ENCODE data around the gene SPEM3. TPM values are rescaled to one million over a fixed set of nuclear protein-coding genes. Genes with fewer than 3 reads are reported as not detected.
A peak's percentile ranks its signal among the peaks of the same experiment; 100 is the strongest.

SPEM3 gene
- total RNA-seq, 2 donors from 2014 or later, result not detected

GRCh38 chr17:7391307-7391706 is 37.4 kb upstream of the SPEM3 start:
- Histone ChIP-seq H3K27ac (no peak overlapping the region), H3K4me1 (no peaks in the 10 kb centered on the region), H3K36me3 (peaks cover 7% of the 10 kb centered on the region), H3K4me3 (no peak overlapping the region), H3K27me3 (no peaks in the 10 kb centered on the region), H3K9me3 (no peaks in the 10 kb centered on the region), H3K9ac (ENCODE audit: low read depth in 2 of 2, low read length in 2 of 2) (no peak overlapping the region)
- no peak for DNase-seq
- intact Hi-C loops (cut with DNase I), result no loop called here
- no peak for TF ChIP-seq CTCF (IDR thresholded peaks at IDR 0.05)

DNA sequence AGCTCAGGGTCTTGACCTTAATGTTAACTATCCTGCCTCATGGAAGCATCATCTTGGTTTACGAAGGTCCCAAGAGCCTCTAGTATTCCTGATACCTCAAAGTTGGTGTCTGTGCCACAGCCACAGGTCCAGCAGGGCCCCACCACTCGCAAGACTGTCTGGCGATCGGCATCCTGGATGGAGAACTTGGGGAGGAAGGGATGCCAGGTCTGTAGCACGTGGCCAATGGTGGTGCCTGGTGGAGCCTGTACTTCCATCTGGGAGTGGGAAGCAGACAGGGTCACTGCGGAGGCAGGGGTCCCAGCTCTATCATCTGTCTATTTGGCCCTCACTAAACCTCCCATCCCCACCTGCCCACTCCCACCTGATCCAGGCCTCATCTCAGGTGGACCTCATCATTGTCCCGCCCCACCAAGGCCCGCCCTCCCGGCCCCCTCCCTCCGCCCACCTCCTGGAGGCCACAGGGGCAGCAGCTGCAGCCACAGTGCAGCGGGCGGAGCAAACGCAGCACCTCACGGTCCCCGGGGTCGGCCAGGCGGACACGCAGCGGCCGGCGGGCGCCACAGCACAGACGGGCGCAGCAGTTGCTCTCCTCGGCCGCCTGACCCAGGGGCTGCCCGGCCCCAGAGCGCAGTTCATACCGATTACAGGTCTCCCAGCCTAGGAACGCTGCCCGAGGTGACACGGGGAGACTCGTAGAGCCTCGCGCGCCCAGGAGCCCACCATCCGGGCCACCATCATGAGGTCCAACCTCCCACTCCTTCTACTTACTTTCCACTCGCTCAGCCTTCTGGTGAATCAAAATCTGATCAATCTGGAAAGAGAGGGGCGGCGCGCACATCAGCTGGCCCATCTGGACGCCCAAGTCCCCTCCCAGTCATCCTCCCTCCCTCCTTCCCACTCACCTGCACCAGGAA is 35.7 kb upstream of the SPEM3 start:
- Histone ChIP-seq H3K9me3 (no peaks in the 10 kb centered on the region), H3K27me3 (no peaks in the 10 kb centered on the region), H3K4me1 (no peaks in the 10 kb centered on the region), H3K4me3 (peak overlapping the region; percentile 60), H3K9ac (ENCODE audit: low read depth in 2 of 2, low read length in 2 of 2) (peak overlapping the region in 1 of 2 donors; percentile 77), H3K36me3 (peaks cover 7% of the 10 kb centered on the region), H3K27ac (no peak overlapping the region)
- intact Hi-C loops (cut with DNase I), result no loop called here
- no peak for DNase-seq
- no peak for TF ChIP-seq CTCF (IDR thresholded peaks at IDR 0.05)

DNA sequence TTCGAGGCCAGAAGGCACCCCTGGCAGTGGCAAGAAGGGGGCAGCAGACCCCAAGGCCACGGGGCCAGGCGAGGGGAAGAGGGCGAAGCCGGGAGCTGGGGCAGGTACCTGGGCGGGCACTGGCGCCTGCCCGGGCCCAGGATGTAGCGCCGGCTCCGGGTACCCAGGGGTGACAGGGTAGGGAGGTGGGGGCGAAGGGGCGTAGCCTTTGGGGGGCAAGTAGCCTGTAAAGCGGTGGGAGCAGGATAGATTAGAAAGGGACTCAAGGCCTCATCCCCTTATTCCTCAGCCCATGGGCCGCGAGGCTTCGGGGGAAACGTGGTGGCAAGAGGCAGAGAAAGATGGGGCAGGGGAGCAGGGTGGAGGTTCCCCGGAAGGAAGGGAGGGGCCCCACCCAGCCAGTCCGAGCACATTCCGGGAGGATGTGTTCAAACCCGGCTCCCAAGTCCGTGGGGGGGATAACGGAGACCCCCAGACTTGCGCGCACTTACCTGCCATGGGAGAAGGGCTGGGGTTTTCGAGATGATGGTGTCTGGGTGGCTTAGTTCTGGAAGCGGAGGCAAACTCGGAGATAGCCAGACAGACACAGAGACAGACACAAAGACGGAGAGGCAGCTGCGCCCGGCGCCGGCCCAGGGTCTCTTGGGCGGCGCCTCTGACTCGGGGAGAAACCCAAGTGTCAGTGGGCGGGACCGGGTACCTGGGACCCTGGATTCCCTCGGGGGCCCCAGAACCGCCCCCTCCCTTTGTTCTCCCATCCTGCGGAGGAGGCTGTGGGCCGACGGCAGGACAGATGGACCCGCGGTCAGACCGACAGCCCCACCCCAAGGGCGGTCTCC is 34.8 kb upstream of the SPEM3 start:
- peaks cover 6% of the 10 kb centered on the region for H3K36me3 ChIP-seq
- peak overlapping the region; percentile 97 for H3K27ac ChIP-seq
- H3K4me3 ChIP-seq, result peak overlapping the region; percentile 60
- no peaks in the 10 kb centered on the region for H3K4me1 ChIP-seq
- no peak for TF ChIP-seq CTCF (IDR thresholded peaks at IDR 0.05)
- intact Hi-C loops (cut with DNase I), result no loop called here
- peak overlapping the region; percentile 73 to 77 for H3K9ac ChIP-seq (ENCODE audit: low read depth in 2 of 2, low read length in 2 of 2)
- DNase-seq, result peak; percentile 43
- no peaks in the 10 kb centered on the region for H3K9me3 ChIP-seq
- no peaks in the 10 kb centered on the region for H3K27me3 ChIP-seq

GRCh38 chr17:7394452-7395191 is 34.0 kb upstream of the SPEM3 start, which contains the start of gene PLSCR3:
Gene PLSCR3 (minus strand): TSS chr17:7394525. CDS start chr17:7394110, 415 bp downstream.
- no peaks in the 10 kb centered on the region for H3K9me3 ChIP-seq
- no peaks in the 10 kb centered on the region for H3K27me3 ChIP-seq
- peak within 1 kb of the TSS; percentile 60 for H3K4me3 ChIP-seq
- H3K4me1 ChIP-seq, result no peaks in the 10 kb centered on the region
- intact Hi-C loops (cut with DNase I), result no loop called here
- H3K9ac ChIP-seq (ENCODE audit: low read depth in 2 of 2, low read length in 2 of 2), result peak within 1 kb of the TSS; percentile 73 to 77
- no peak for TF ChIP-seq CTCF (IDR thresholded peaks at IDR 0.05)
- DNase-seq, result peak; percentile 90
- no peaks in the 10 kb centered on the region for H3K36me3 ChIP-seq
- peak within 1 kb of the TSS; percentile 97 for H3K27ac ChIP-seq

GRCh38 chr17:7396147-7396546 is 32.5 kb upstream of the SPEM3 start:
- DNase-seq, result no peak
- H3K27ac ChIP-seq, result no peak overlapping the region
- H3K27me3 ChIP-seq, result no peaks in the 10 kb centered on the region
- no peaks in the 10 kb centered on the region for H3K4me1 ChIP-seq
- H3K4me3 ChIP-seq, result no peak overlapping the region
- intact Hi-C loops (cut with DNase I), result no loop called here
- H3K36me3 ChIP-seq, result no peaks in the 10 kb centered on the region
- H3K9me3 ChIP-seq, result no peaks in the 10 kb centered on the region
- TF ChIP-seq CTCF (IDR thresholded peaks at IDR 0.05), result no peak
- H3K9ac ChIP-seq (ENCODE audit: low read depth in 2 of 2, low read length in 2 of 2), result no peak overlapping the region
